Kidney (tissue), 14 donors: ENCODE results near the gene LMAN2. TPM values are rescaled to one million over a fixed set of nuclear protein-coding genes. Genes with fewer than 3 reads are reported as not detected.

Source experiments
- DNase-seq, 5 donors: peaks; one replicate each; pipeline ENCODE4 v3.0.0-alpha.2; 2013 to 2020
- FAIRE-seq: peaks from 2 replicates; lab custom pipeline; 2012; peaks lifted over from hg19 to GRCh38; lab: Jason Lieb, UNC
- H3K27ac ChIP-seq, 2 donors: one replicate each; pipeline ENCODE4 v1.7.0; 2013; ENCODE audit warnings: low read depth in 2 of 2, low read length in 2 of 2, inconsistent platforms in 1 of 2
- H3K27me3 ChIP-seq: one replicate; pipeline ENCODE4 v1.7.1; 2013; ENCODE audit warnings: low read length, inconsistent platforms; ENCODE audit not compliant: control insufficient read depth, insufficient read depth
- H3K36me3 ChIP-seq, 3 donors: one replicate each; pipeline versions ENCODE4 v1.7.0 to v1.7.1; 2013; ENCODE audit warnings: low read length in 3 of 3, control low read depth in 1 of 3, inconsistent platforms in 1 of 3; ENCODE audit not compliant: insufficient read depth in 3 of 3, control insufficient read depth in 2 of 3
- H3K4me1 ChIP-seq, 3 donors: one replicate each; pipeline versions ENCODE4 v1.7.0 to v1.7.1; 2013; ENCODE audit warnings: low read length in 3 of 3, inconsistent platforms in 1 of 3, low read depth in 1 of 3; ENCODE audit not compliant: control insufficient read depth in 2 of 3, insufficient read depth in 2 of 3
- H3K4me3 ChIP-seq, 3 donors: one replicate each; pipeline versions ENCODE4 v1.7.0 to v1.8.1; 2013; ENCODE audit warnings: low read length in 3 of 3, control low read depth in 1 of 3, inconsistent platforms in 1 of 3
- H3K9ac ChIP-seq, 3 donors: one replicate each; pipeline versions ENCODE4 v1.7.0 to v1.7.1; 2013; ENCODE audit warnings: low read length in 3 of 3, control low read depth in 1 of 3, inconsistent platforms in 1 of 3
- H3K9me3 ChIP-seq, 3 donors: one replicate each; pipeline versions ENCODE4 v1.7.0 to v1.7.1; 2013; ENCODE audit warnings: low read length in 3 of 3, control low read depth in 1 of 3, inconsistent platforms in 1 of 3; ENCODE audit not compliant: control insufficient read depth in 2 of 3, insufficient read depth in 1 of 3
- CTCF ChIP-seq: IDR thresholded peaks from 3 replicates; pipeline ENCODE4 v1.5.1; 2012; ENCODE audit warnings: mild to moderate bottlenecking, moderate library complexity, borderline replicate concordance; ENCODE audit not compliant: insufficient read depth; ENCODE audit errors: extremely low read depth
- intact Hi-C: fragments of 100-400 bp; cut with DNase I; formaldehyde crosslinking; loops from one replicate; pipeline ENCODE4 v1.11.1; 2022
- polyA plus RNA-seq: library from polyadenylated mRNA; stranded (reverse); fragments of 350-450 nt; fragmentation: Illumina TruSeq; extraction: RNeasy Lipid Tissue Mini Kit (QIAGEN cat#74804); gene quantifications from one replicate; pipeline ENCODE4 v1.2.3, GENCODE V29; 2014; ENCODE audit warnings: low read depth, low replicate concordance; ENCODE audit not compliant: insufficient read depth
- total RNA-seq: library from RNA; stranded (reverse); fragmentation: NEBNext Ultra II Directional; extraction: Animal tissue kit (Norgen Biotek cat#: 25700); gene quantifications from one replicate; pipeline ENCODE4 v1.2.1, GENCODE V29; 2021
- donor health status: control.
- donor health status: control.
- donor health status: control.
- donor health status: control.
- donor health status: control.
- donor health status: DM: yes; HTN: yes; CAD: no.
- donor health status: Normal renal cell carcinoma (clear cell type).

Gene LMAN2
- total and polyA plus RNA-seq, 2 donors from 2014 or later, result 137 to 190 TPM

GRCh38 chr5:177301503-177302165 lies 49.8 kb downstream of the LMAN2 start:
- H3K9me3 ChIP-seq, result no peaks in the 10 kb centered on the region
- peaks cover 0 to 28% (median 14%) of the 10 kb centered on the region in 3 donors for H3K36me3 ChIP-seq
- peaks cover 0 to 32% (median 4%) of the 10 kb centered on the region in 3 donors for H3K4me1 ChIP-seq
- H3K27me3 ChIP-seq, result no peaks in the 10 kb centered on the region
- peak in 1 of 5 donors; percentile 88 for DNase-seq
- H3K27ac ChIP-seq, result peak overlapping the region; percentile 11 to 29
- intact Hi-C loops, result no loop called here
- FAIRE-seq, result no peak
- TF ChIP-seq CTCF, result no peak
- H3K4me3 ChIP-seq, result no peak overlapping the region
- peak overlapping the region in 1 of 3 donors; percentile 16 for H3K9ac ChIP-seq

- H3K4me3 ChIP-seq, result no peak overlapping the region
- H3K27me3 ChIP-seq, result no peaks in the 10 kb centered on the region
- H3K4me1 ChIP-seq, result peaks cover 0 to 33% (median 4%) of the 10 kb centered on the region in 3 donors
- TF ChIP-seq CTCF, result no peak
- FAIRE-seq, result no peak
- H3K36me3 ChIP-seq, result peaks cover 0 to 33% (median 14%) of the 10 kb centered on the region in 3 donors
- no peak for DNase-seq
- no peaks in the 10 kb centered on the region for H3K9me3 ChIP-seq
- H3K27ac ChIP-seq, result peak overlapping the region; percentile 7 to 47
- no peak overlapping the region for H3K9ac ChIP-seq
- intact Hi-C loops, result no loop called here
Observed at GRCh38 chr5:177300951-177301350, 50.5 kb downstream of the LMAN2 start.

GRCh38 chr5:177300236-177300880 lies 51.1 kb downstream of the LMAN2 start:
- H3K9me3 ChIP-seq, result no peaks in the 10 kb centered on the region
- H3K27me3 ChIP-seq, result no peaks in the 10 kb centered on the region
- intact Hi-C loops, result no loop called here
- peak overlapping the region; percentile 47 to 52 for H3K27ac ChIP-seq
- TF ChIP-seq CTCF, result no peak
- no peak for FAIRE-seq
- peaks cover 0 to 33% (median 4%) of the 10 kb centered on the region in 3 donors for H3K4me1 ChIP-seq
- H3K36me3 ChIP-seq, result peaks cover under 1 to 34% (median 10%) of the 10 kb centered on the region in 3 donors
- H3K4me3 ChIP-seq, result no peak overlapping the region
- peak in 4 of 5 donors; percentile 42 to 79 (median 58) for DNase-seq
- H3K9ac ChIP-seq, result no peak overlapping the region
